HepG2 (cell line): ENCODE results near the gene ESYT1. TPM values are rescaled to one million over a fixed set of nuclear protein-coding genes. Genes with fewer than 3 reads are reported as not detected.

Experiments used
- DMAP1 ChIP-seq: IDR thresholded peaks from 2 replicates; pipeline ENCODE4 v1.6.1; 2016
- FIP1L1 ChIP-seq: fragments of 200-400 bp; formaldehyde crosslinking; IDR thresholded peaks from 2 replicates; pipeline ENCODE4 v1.6.1; 2018; ENCODE audit warnings: low read depth, mild to moderate bottlenecking, low read length, moderate library complexity, borderline replicate concordance; ENCODE audit not compliant: insufficient read depth
- KAT7 ChIP-seq: IDR thresholded peaks from 2 replicates; pipeline ENCODE4 v1.6.1; 2018; ENCODE audit warnings: borderline replicate concordance, missing compliant biosample characterization
- NCOA5 ChIP-seq: sonication (generic); formaldehyde crosslinking; IDR thresholded peaks from 2 replicates; pipeline ENCODE4 v1.4.0; 2020; ENCODE audit warnings: missing genetic modification reagents
- SRSF1 ChIP-seq: fragments of 200-400 bp; formaldehyde crosslinking; optimal IDR thresholded peaks from 2 replicates; pipeline ENCODE3; 2017; ENCODE audit warnings: mild to moderate bottlenecking, low read depth, low read length, moderate library complexity
- ZBTB37 ChIP-seq: sonication (generic); formaldehyde crosslinking; IDR thresholded peaks from 2 replicates; pipeline ENCODE4 v1.4.0; 2020; ENCODE audit warnings: mild to moderate bottlenecking, missing genetic modification reagents
- ZNF138 ChIP-seq: sonication (generic); formaldehyde crosslinking; IDR thresholded peaks from 2 replicates; pipeline ENCODE4 v1.5.0; 2020; ENCODE audit warnings: mild to moderate bottlenecking, low read depth, missing genetic modification reagents
- ZNF274 ChIP-seq: sonication (generic); formaldehyde crosslinking; IDR thresholded peaks from 2 replicates; pipeline ENCODE4 v1.5.1; 2020; ENCODE audit warnings: mild to moderate bottlenecking, missing genetic modification reagents
- ZNF432 ChIP-seq: sonication (generic); formaldehyde crosslinking; IDR thresholded peaks from 2 replicates; pipeline ENCODE4 v1.5.0; 2020; ENCODE audit warnings: missing genetic modification reagents, mild to moderate bottlenecking, borderline replicate concordance
- ZNF547 ChIP-seq: sonication (generic); formaldehyde crosslinking; IDR thresholded peaks from 2 replicates; pipeline ENCODE4 v1.5.1; 2020; ENCODE audit warnings: mild to moderate bottlenecking, missing genetic modification reagents
- ZSCAN22 ChIP-seq: sonication (generic); formaldehyde crosslinking; IDR thresholded peaks from 2 replicates; pipeline ENCODE4 v1.4.0; 2020; ENCODE audit warnings: mild to moderate bottlenecking, missing genetic modification reagents
- polyA plus RNA-seq, 8 experiments: library from polyadenylated mRNA; depleted of rRNA in 3 of 8; stranded (reverse) in 7 of 8; unstranded in 1 of 8; fragments of >200 nt; fragmentation: Illumina TruSeq in 4 of 8; extraction: Trizol in 4 of 8; gene quantifications; 2 replicates each; pipeline versions ENCODE4 v1.2.1 to v1.2.3, GENCODE V29; 2011 to 2016; ENCODE audit warnings: low read depth in 4 of 8, missing spikeins in 1 of 8, mixed read lengths in 1 of 8; ENCODE audit not compliant: insufficient read depth in 1 of 8
- total RNA-seq, 5 experiments: library from RNA; depleted of rRNA; stranded (reverse); fragments of >200 nt; fragmentation: Illumina TruSeq; extraction: Trizol; gene quantifications; 2 replicates each; pipeline ENCODE4 v1.2.3, GENCODE V29; 2016; ENCODE audit warnings: low read depth in 1 of 5
- TF ChIP-seq, protein P1 (sequence below): sonication (generic); formaldehyde crosslinking; IDR thresholded peaks from 2 replicates; pipeline ENCODE4 v1.4.0; 2020; ENCODE audit warnings: missing genetic modification reagents, borderline replicate concordance
- TF ChIP-seq, protein P2 (sequence below): IDR thresholded peaks from 2 replicates; pipeline ENCODE4 v1.6.1; 2016; ENCODE audit warnings: low read depth, missing genetic modification reagents, missing compliant biosample characterization
- TF ChIP-seq, protein P3 (sequence below): sonication (generic); formaldehyde crosslinking; IDR thresholded peaks from 2 replicates; pipeline ENCODE4 v1.4.0; 2020; ENCODE audit warnings: mild to moderate bottlenecking, missing genetic modification reagents
- TF ChIP-seq, protein P4 (sequence below): sonication (generic); formaldehyde crosslinking; IDR thresholded peaks from 2 replicates; pipeline ENCODE4 v1.9.0; 2022; ENCODE audit warnings: missing genetic modification reagents, mild to moderate bottlenecking, borderline replicate concordance

ESYT1 gene
- total and polyA plus RNA-seq, 2 of the 13 experiments (the other 11 are each of a cell fraction or from before 2014, with no cell fraction given) = 66.9 to 71.0 TPM

DNA sequence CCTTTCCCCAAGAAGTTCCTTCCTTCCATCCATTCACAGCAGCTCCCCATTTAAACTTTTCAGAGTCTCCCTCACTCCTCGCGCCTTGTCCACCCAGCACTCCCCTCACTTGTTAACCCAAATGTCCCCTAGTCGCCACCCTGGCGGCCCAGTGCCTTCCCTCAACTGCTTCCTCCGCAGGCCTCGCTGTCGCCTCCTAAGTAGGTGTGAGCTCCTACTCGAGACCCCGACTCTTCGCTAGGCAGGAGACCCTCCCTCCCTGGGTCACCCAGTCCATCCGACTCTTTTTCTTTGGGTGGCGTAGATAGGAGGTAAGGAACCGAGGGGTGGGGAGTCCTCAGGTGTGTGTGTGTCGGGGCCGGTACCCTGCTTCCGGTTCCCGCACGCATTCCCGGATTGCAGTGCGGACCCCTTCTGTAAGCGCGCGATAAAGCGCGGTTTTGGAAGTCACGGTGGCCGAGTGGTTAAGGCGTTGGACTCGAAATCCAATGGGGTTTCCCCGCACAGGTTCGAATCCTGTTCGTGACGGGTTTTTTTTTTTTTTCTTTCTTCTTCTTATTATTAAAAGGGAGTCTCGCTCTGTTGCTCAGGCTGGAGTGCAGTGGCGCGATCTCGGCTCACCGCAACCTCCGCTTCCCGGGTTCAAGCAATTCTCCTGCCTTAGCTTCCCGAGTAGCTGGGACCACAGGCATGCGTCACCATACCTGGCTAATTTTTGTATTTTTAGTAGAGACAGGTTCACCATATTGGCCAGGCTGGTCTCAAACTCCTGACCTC lies 62.0 kb downstream of the ESYT1 start (continued):
- TF ChIP-seq, protein P1, sequence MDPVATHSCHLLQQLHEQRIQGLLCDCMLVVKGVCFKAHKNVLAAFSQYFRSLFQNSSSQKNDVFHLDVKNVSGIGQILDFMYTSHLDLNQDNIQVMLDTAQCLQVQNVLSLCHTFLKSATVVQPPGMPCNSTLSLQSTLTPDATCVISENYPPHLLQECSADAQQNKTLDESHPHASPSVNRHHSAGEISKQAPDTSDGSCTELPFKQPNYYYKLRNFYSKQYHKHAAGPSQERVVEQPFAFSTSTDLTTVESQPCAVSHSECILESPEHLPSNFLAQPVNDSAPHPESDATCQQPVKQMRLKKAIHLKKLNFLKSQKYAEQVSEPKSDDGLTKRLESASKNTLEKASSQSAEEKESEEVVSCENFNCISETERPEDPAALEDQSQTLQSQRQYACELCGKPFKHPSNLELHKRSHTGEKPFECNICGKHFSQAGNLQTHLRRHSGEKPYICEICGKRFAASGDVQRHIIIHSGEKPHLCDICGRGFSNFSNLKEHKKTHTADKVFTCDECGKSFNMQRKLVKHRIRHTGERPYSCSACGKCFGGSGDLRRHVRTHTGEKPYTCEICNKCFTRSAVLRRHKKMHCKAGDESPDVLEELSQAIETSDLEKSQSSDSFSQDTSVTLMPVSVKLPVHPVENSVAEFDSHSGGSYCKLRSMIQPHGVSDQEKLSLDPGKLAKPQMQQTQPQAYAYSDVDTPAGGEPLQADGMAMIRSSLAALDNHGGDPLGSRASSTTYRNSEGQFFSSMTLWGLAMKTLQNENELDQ (CRISPR knock-in tag) = no peak
- TF ChIP-seq, protein P2, sequence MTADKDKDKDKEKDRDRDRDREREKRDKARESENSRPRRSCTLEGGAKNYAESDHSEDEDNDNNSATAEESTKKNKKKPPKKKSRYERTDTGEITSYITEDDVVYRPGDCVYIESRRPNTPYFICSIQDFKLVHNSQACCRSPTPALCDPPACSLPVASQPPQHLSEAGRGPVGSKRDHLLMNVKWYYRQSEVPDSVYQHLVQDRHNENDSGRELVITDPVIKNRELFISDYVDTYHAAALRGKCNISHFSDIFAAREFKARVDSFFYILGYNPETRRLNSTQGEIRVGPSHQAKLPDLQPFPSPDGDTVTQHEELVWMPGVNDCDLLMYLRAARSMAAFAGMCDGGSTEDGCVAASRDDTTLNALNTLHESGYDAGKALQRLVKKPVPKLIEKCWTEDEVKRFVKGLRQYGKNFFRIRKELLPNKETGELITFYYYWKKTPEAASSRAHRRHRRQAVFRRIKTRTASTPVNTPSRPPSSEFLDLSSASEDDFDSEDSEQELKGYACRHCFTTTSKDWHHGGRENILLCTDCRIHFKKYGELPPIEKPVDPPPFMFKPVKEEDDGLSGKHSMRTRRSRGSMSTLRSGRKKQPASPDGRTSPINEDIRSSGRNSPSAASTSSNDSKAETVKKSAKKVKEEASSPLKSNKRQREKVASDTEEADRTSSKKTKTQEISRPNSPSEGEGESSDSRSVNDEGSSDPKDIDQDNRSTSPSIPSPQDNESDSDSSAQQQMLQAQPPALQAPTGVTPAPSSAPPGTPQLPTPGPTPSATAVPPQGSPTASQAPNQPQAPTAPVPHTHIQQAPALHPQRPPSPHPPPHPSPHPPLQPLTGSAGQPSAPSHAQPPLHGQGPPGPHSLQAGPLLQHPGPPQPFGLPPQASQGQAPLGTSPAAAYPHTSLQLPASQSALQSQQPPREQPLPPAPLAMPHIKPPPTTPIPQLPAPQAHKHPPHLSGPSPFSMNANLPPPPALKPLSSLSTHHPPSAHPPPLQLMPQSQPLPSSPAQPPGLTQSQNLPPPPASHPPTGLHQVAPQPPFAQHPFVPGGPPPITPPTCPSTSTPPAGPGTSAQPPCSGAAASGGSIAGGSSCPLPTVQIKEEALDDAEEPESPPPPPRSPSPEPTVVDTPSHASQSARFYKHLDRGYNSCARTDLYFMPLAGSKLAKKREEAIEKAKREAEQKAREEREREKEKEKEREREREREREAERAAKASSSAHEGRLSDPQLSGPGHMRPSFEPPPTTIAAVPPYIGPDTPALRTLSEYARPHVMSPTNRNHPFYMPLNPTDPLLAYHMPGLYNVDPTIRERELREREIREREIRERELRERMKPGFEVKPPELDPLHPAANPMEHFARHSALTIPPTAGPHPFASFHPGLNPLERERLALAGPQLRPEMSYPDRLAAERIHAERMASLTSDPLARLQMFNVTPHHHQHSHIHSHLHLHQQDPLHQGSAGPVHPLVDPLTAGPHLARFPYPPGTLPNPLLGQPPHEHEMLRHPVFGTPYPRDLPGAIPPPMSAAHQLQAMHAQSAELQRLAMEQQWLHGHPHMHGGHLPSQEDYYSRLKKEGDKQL = no peak
- TF ChIP-seq SRSF1 (peak; percentile 73), DMAP1 (0 out of 2 replicates have a peak, but pooled peaks have one; percentile 40), ZBTB37 (CRISPR knock-in tag) (peak; percentile 49; the same call in 1 of the 2 replicates), ZNF432 (CRISPR knock-in tag) (no peak), ZNF274 (CRISPR knock-in tag) (peak; percentile 78), KAT7 (CRISPR knock-in tag) (peak; percentile 26; the same call in 1 of the 2 replicates), NCOA5 (no peak), ZNF138 (CRISPR knock-in tag) (no peak), ZNF547 (CRISPR knock-in tag) (no peak), ZSCAN22 (no peak), FIP1L1 (no peak)
- TF ChIP-seq, protein P3, sequence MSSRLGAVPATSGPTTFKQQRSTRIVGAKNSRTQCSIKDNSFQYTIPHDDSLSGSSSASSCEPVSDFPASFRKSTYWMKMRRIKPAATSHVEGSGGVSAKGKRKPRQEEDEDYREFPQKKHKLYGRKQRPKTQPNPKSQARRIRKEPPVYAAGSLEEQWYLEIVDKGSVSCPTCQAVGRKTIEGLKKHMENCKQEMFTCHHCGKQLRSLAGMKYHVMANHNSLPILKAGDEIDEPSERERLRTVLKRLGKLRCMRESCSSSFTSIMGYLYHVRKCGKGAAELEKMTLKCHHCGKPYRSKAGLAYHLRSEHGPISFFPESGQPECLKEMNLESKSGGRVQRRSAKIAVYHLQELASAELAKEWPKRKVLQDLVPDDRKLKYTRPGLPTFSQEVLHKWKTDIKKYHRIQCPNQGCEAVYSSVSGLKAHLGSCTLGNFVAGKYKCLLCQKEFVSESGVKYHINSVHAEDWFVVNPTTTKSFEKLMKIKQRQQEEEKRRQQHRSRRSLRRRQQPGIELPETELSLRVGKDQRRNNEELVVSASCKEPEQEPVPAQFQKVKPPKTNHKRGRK (CRISPR knock-in tag) = 0 out of 2 replicates have a peak, but pooled peaks have one; percentile 24
- TF ChIP-seq, protein P4, sequence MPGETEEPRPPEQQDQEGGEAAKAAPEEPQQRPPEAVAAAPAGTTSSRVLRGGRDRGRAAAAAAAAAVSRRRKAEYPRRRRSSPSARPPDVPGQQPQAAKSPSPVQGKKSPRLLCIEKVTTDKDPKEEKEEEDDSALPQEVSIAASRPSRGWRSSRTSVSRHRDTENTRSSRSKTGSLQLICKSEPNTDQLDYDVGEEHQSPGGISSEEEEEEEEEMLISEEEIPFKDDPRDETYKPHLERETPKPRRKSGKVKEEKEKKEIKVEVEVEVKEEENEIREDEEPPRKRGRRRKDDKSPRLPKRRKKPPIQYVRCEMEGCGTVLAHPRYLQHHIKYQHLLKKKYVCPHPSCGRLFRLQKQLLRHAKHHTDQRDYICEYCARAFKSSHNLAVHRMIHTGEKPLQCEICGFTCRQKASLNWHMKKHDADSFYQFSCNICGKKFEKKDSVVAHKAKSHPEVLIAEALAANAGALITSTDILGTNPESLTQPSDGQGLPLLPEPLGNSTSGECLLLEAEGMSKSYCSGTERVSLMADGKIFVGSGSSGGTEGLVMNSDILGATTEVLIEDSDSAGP (CRISPR knock-in tag) = no peak; the same call in 1 of the 2 replicates
